Measurements from ENCODE around the gene MAD1L1.

DNA sequence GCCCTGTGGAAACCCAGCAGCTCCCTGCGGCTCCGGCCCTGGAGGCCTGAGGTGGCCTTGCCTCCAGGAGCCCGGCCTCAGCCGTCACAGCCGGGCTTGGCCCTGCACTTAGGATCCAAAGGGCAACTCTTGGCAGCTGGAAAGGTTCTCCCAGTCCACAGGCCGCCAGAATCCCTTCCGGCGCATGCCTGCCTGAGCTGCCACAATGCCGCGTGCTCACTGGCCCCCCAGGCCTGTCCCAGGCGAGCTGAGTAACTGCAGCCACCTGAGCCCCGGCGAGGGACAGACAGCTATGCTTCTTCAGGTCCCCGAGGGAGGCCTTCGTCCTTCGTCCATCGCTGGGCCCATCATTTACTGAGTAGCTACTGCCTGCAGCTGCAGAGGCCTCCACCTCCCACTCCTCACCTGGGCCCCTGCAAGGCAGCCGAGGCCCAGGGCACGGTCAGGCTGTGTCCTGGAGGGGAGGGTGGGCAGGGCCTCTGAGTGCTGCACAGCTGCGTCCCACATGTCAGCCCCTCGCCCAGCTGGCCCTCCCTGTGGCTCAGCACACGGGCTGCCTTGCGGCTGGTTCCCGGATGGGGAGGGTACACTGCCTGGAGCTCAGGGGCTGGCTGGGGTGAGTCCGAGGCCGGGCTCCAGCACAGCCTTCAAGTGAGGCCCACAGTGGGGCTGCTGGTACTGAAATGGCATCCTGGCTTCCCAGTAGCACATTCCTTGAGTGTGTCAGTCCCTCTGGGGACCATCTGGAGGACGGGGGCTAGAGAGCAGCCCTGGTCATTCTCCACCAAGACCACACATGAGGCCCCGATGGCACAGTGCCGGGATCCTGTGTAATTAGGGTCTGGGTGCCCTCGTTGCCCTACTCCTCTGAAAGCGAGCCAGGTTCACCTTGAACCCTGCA lies 390.2 kb downstream of the MAD1L1 start:
- no peak for TF ChIP-seq EZH2phosphoT487 (IDR thresholded peaks at IDR 0.05; ENCODE audit: insufficient read depth, low read depth)
- no peak for TF ChIP-seq EZH2 (IDR thresholded peaks at IDR 0.05; ENCODE audit: insufficient read depth, poor library complexity, severe bottlenecking)
